Spleen (tissue), 7 donors: Measurements from ENCODE around the gene CDK14.

Experiments used
- POLR2A ChIP-seq, 3 donors: fragments of 450-650 bp; IDR thresholded peaks; one replicate each; pipeline ENCODE4 v1.5.1; 2017; ENCODE audit warnings: antibody characterized with exemption in 3 of 3, mild to moderate bottlenecking in 1 of 3
- POLR2AphosphoS5 ChIP-seq, 3 donors: sonication (generic); formaldehyde crosslinking; IDR thresholded peaks; one replicate each; pipeline ENCODE4 v1.5.1; 2017; ENCODE audit warnings: antibody characterized with exemption in 3 of 3
- TF ChIP-seq, protein P1 (sequence below), 11 experiments: fragments of 200-600 bp in 7 of 11; fragments of 450-650 bp in 4 of 11; sonication (generic) in 4 of 11; IDR thresholded peaks in 8 of 11; conservative IDR thresholded peaks in 3 of 11; 1 replicate in 7 of 11; 2 replicates in 4 of 11; pipeline versions ENCODE4 v1.4.0 to v1.8.0; 2016 to 2021; ENCODE audit warnings: antibody characterized with exemption in 11 of 11, inconsistent platforms in 4 of 11, mild to moderate bottlenecking in 1 of 11
- donor health status: DM: no; HTN: no; CAD: no; lungs with moderate emphysema.
- donor health status: DM: no; HTN: no; CAD: no.
- donor health status: DM: no; HTN: no; CAD: no.

DNA sequence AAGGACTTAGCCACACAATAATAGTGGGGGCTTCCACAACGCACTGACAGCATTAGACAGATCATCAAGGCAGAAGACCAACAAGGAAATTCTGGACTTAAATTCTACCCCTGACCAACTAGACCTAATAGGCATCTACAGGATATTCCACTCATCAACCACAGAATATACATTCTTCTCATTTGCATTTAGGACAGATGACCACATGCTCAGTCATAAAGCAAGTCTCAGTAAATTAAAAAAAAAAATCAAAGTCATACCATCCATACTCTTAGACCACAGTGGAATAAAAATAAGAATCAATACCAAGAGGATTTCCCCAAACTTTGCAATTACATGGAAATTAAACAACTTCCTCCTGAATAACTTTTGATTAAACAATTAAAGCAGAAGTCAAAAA, 155.9 kb downstream of the CDK14 start:
- TF ChIP-seq, protein P1, sequence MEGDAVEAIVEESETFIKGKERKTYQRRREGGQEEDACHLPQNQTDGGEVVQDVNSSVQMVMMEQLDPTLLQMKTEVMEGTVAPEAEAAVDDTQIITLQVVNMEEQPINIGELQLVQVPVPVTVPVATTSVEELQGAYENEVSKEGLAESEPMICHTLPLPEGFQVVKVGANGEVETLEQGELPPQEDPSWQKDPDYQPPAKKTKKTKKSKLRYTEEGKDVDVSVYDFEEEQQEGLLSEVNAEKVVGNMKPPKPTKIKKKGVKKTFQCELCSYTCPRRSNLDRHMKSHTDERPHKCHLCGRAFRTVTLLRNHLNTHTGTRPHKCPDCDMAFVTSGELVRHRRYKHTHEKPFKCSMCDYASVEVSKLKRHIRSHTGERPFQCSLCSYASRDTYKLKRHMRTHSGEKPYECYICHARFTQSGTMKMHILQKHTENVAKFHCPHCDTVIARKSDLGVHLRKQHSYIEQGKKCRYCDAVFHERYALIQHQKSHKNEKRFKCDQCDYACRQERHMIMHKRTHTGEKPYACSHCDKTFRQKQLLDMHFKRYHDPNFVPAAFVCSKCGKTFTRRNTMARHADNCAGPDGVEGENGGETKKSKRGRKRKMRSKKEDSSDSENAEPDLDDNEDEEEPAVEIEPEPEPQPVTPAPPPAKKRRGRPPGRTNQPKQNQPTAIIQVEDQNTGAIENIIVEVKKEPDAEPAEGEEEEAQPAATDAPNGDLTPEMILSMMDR (IDR thresholded peaks at IDR 0.05 in 8 of 11, conservative IDR thresholded peaks at IDR 0.05 in 3 of 11): no peak
- no peak for TF ChIP-seq POLR2A (IDR thresholded peaks at IDR 0.05)
- TF ChIP-seq POLR2AphosphoS5 (IDR thresholded peaks at IDR 0.05): no peak
